ENCODE results near the gene GPR33.

- TF ChIP-seq CTCF (conservative IDR thresholded peaks at IDR 0.05 in 1 of 2, IDR thresholded peaks at IDR 0.05 in 1 of 2; ENCODE audit: extremely low read depth in 1 of 2, insufficient read depth in 1 of 2, low read depth in 1 of 2, low read length in 2 of 2), result no peak
- no peak for TF ChIP-seq EZH2 (IDR thresholded peaks at IDR 0.05; ENCODE audit: borderline replicate concordance, low read length)
Observed at GRCh38 chr14:31442284-31442683, 45.6 kb downstream of the GPR33 start.
